ENCODE results near the gene CEP89. TPM values are rescaled to one million over a fixed set of nuclear protein-coding genes. Genes with fewer than 3 reads are reported as not detected.

The CEP89 gene
- total RNA-seq, 2 donors from 2014 or later = 35.6 to 40.4 TPM

GRCh38 chr19:32878988-32879387, 92.8 kb downstream of the CEP89 start:
- no peak for TF ChIP-seq CTCF (conservative IDR thresholded peaks at IDR 0.05)
- 97% methylated on average over 8 to 12 of the region's 12 CpGs for WGBS, 2 experiments (ENCODE audit: insufficient coverage in 1 of 2, insufficient read length in 1 of 2)
- Mint-ChIP-seq H3K4me3 (no peak overlapping the region), H3K27me3 (ENCODE audit: insufficient read depth) (no peaks in the 10 kb centered on the region), H3K9me3 (no peaks in the 10 kb centered on the region), H3K36me3 (ENCODE audit: low read depth) (peaks cover 22% of the 10 kb centered on the region), H3K27ac (no peak overlapping the region), H3K4me1 (peaks cover 4% of the 10 kb centered on the region)
- Histone ChIP-seq H3K27me3 (ENCODE audit: control insufficient read depth, insufficient read depth, low read length, poor library complexity, severe bottlenecking) (no peaks in the 10 kb centered on the region), H3K9me3 (ENCODE audit: control insufficient read depth, low read length) (no peaks in the 10 kb centered on the region), H3K36me3 (ENCODE audit: control insufficient read depth, insufficient read depth, low read length) (peaks cover 8% of the 10 kb centered on the region), H3K9ac (ENCODE audit: extremely low read depth, low read length, poor library complexity, severe bottlenecking) (no peak overlapping the region), H3K27ac (ENCODE audit: low read depth, low read length) (no peak overlapping the region), H3K4me1 (ENCODE audit: control insufficient read depth, insufficient read depth, low read length) (no peaks in the 10 kb centered on the region), H3K4me3 (ENCODE audit: low read length) (no peak overlapping the region)
- DNase-seq = no peak

DNA sequence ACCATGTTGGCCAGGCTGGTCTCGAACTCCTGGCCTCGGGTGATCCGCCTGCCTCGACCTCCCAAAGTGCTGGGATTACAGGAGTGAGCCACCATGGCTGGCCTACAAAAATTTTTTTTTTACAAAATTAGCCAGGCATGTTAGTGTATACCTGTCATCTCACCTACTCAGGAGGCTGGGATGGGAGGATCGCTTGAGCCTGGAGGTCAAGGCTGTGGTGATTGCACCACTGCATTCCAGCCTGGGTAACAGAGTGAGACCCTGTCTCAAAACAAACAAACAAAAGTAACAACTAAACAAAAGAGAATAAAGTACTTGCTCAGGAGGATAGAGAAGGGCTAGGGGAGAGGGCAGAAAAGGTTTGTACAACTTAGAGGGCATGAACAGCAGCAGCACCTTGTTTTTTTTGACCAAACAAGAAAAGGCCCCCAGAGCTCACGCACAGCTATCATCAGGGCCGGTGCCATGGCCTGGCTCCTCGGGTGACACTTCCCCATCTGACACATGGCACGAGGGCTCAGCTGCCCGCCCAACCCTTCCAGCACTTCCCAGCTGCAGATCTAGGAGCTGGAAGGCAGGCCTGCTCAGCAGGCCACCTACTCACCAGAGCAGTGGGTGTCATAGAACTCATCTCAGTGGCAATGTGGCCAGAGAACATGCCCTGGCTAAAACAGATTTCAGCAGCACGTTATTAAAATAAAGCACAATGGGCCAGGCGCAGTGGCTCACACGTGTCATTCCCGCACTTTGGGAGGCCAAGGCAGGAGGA, 93.6 kb downstream of the CEP89 start:
- Histone ChIP-seq H3K4me1 (ENCODE audit: control insufficient read depth, insufficient read depth, low read length) (no peaks in the 10 kb centered on the region), H3K9me3 (ENCODE audit: control insufficient read depth, low read length) (no peaks in the 10 kb centered on the region), H3K36me3 (ENCODE audit: control insufficient read depth, insufficient read depth, low read length) (peaks cover 5% of the 10 kb centered on the region), H3K4me3 (ENCODE audit: low read length) (no peak overlapping the region), H3K27me3 (ENCODE audit: control insufficient read depth, insufficient read depth, low read length, poor library complexity, severe bottlenecking) (no peaks in the 10 kb centered on the region), H3K27ac (ENCODE audit: low read depth, low read length) (no peak overlapping the region), H3K9ac (ENCODE audit: extremely low read depth, low read length, poor library complexity, severe bottlenecking) (no peak overlapping the region)
- 84 to 94% methylated on average over 10 to 14 of the region's 14 CpGs for WGBS, 2 experiments (ENCODE audit: insufficient coverage in 1 of 2, insufficient read length in 1 of 2)
- no peaks in the 10 kb centered on the region for H3K9me3 Mint-ChIP-seq
- H3K27ac Mint-ChIP-seq = no peak overlapping the region
- H3K27me3 Mint-ChIP-seq (ENCODE audit: insufficient read depth) = no peaks in the 10 kb centered on the region
- no peak for TF ChIP-seq CTCF (conservative IDR thresholded peaks at IDR 0.05)
- peaks cover 18% of the 10 kb centered on the region for H3K36me3 Mint-ChIP-seq (ENCODE audit: low read depth)
- H3K4me1 Mint-ChIP-seq = peaks cover 4% of the 10 kb centered on the region
- no peak overlapping the region for H3K4me3 Mint-ChIP-seq
- DNase-seq = no peak

GRCh38 chr19:32877323-32877912, 94.3 kb downstream of the CEP89 start:
- no peaks in the 10 kb centered on the region for H3K27me3 ChIP-seq (ENCODE audit: control insufficient read depth, insufficient read depth, low read length, poor library complexity, severe bottlenecking)
- H3K9ac ChIP-seq (ENCODE audit: extremely low read depth, low read length, poor library complexity, severe bottlenecking) = no peak overlapping the region
- Mint-ChIP-seq H3K27me3 (ENCODE audit: insufficient read depth) (no peaks in the 10 kb centered on the region), H3K9me3 (no peaks in the 10 kb centered on the region), H3K4me3 (no peak overlapping the region), H3K36me3 (ENCODE audit: low read depth) (peaks cover 18% of the 10 kb centered on the region), H3K27ac (no peak overlapping the region), H3K4me1 (peaks cover 4% of the 10 kb centered on the region)
- H3K4me3 ChIP-seq (ENCODE audit: low read length) = no peak overlapping the region
- H3K27ac ChIP-seq (ENCODE audit: low read depth, low read length) = no peak overlapping the region
- no peak for TF ChIP-seq CTCF (conservative IDR thresholded peaks at IDR 0.05)
- no peak for DNase-seq
- H3K4me1 ChIP-seq (ENCODE audit: control insufficient read depth, insufficient read depth, low read length) = no peaks in the 10 kb centered on the region
- no peaks in the 10 kb centered on the region for H3K9me3 ChIP-seq (ENCODE audit: control insufficient read depth, low read length)
- peaks cover 5% of the 10 kb centered on the region for H3K36me3 ChIP-seq (ENCODE audit: control insufficient read depth, insufficient read depth, low read length)
- 93 to 94% methylated on average over 3 to 9 of the region's 9 CpGs for WGBS, 2 experiments (ENCODE audit: insufficient coverage in 1 of 2, insufficient read length in 1 of 2)
